Fibroblast of skin of left biceps (primary cell): ENCODE results near the gene GPC3.
"Not testable (repeated sequence)": the region's sequence is repeated elsewhere in the genome, so short reads cannot be mapped to it uniquely, and the experiment has no call there.

Experiments used
- DNase-seq, 2 experiments: peaks; one replicate each; pipeline ENCODE4 v3.0.0-alpha.2; 2013; ENCODE audit warnings: low read depth in 2 of 2

Gene GPC3

GRCh38 chrX:133774807-133775206, 210.6 kb downstream of the GPC3 start:
- no peak for DNase-seq

DNA sequence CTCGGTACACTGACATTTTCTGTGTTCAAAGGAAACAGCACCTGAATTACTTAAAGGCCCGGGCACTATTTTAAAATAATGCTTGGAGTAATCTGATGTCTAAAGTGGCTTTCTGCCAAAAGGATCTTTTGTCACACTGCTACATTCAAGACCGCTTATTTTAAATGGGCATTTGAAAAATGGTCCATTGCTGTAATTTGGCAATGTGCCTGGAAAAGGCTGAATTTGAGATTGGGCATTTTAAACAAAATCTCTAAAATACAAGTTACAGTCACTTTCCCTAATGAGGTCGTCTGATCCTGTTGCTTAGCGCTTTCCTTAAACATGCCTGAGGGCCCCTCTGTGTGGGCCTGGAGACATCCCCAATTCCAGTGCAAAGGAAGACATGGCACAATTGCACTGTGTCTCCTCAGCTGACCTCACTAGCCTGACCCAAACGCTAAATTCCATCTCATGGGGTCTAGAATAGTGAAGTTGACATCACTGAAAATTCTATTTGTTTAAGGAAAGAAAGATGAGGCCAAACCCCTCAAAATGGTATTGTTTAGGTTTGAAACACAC, 214.2 kb downstream of the GPC3 start:
- DNase-seq = no peak

DNA sequence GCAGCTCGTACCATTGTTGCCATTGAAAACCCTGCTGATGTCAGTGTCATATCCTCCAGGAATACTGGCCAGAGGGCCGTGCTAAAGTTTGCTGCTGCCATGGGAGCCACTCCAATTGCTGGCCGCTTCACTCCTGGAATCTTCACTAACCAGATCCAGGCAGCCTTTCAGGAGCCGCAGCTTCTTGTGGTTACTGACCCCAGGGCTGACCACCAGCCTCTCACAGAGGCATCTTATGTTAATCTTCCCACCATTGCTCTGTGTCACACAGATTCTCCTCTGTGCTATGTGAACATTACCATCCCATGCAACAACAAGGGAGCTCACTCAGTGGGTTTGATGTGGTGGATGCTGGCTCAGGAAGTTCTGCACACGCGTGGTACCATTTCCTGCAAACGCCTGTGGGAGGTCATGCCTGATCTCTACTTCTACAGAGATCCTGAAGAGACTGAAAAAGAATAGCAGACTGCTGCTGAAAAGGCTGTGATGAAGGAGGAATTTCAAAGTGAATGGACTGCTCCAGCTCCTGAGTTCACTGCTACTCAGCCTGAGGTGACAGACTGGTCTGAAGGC, 222.3 kb downstream of the GPC3 start:
- DNase-seq = not testable (repeated sequence)

GRCh38 chrX:133754657-133755056, 230.7 kb downstream of the GPC3 start:
- no peak for DNase-seq

GRCh38 chrX:133749951-133750350, 235.4 kb downstream of the GPC3 start:
- no peak for DNase-seq

DNA sequence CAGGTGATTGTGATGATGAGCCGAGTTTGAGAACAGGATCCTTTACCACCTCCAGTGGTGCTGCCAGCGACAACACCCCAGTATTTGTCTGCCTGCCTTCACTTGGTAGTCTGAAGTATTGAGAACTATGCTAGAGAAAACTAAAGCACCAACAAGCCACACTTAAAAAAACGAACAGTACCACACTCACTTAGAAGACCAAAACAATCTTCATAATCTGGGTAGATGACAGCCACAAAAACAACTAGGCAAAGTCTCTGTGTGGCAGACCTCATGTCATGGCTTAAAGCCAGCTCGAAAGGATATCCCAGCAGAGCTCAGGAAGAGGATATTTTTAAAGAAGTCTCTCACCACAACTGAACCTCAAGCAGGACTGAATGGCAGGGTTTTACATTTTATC, 236.0 kb downstream of the GPC3 start:
- DNase-seq = no peak

GRCh38 chrX:133747196-133747595, 238.2 kb downstream of the GPC3 start:
- no peak for DNase-seq

DNA sequence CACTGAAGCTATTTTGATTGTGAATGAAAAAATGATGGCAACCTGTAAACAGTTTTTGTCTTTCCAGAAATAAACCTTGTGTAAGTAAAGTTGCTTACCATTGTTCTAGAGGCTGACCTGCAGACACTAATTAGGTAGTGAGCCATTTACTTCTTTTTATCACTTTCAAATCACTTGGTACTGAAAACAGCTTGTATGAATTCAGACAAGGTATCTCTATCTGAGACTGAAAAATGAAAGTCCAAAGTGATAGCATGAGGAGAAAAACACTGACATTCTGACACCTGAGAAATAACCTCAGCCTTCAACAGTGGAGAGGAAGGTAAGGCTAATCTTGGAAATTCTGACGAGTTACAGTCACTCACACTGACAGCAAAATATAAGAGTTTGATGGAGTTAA, 238.8 kb downstream of the GPC3 start:
- no peak for DNase-seq

DNA sequence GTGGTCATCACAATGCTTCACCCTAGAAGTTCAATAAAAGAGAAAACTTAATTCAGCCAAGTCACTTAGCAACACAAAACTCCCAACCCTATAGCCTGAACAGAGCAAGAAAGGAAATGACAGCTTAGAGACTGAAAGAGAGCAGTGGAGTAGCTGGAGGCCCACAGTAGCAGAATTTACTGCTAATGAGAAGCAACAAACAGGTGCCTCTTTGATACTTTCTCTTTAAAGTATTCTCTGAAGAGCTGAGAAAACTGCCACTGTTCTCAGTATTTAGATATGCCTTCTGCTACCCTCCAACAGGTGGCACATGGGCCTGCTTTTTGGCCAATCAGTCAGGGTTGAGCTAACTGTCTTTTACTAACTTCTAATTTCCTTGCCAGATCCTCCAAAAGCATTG, 240.0 kb downstream of the GPC3 start:
- no peak for DNase-seq

GRCh38 chrX:133742602-133743305, 242.6 kb downstream of the GPC3 start:
- DNase-seq = no peak

DNA sequence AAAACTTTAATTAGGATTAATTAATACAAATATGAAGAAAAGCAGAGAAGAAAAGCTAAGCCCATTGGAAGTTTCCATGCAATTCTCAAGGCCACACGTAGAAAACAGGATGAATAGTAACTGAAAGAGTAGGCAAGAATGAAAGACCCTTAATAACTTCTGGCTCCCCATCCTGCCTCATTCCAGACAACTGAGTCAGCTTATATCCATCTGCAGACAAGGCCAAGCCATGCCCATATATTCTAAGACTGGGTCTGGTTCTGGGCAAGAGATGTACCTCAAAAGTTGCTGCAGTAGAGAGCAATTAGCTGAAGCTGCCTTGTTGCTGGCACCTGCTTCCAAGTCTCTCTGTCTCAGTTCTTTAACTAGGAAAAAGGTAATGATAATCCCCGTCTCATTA, 244.1 kb downstream of the GPC3 start:
- DNase-seq = no peak

DNA sequence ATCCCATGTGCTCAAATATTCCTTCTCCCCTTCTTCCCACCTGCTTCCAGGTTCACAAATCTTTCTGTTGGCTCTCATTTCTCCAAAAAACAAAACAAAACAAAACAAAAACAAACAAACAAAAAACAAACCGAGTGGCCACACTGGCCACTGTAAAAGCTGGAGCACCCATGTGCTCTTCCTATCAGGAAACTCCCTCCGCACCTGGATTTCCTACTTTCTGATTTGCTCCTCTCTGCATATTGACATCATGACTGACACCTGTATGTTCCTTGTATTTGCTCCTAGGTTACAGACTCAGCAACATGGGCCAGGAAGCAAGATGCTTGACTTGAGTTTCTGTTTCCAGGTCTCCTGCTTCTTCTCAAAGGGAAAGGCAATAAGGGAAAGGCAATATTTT, 258.8 kb downstream of the GPC3 start:
- DNase-seq = no peak

GRCh38 chrX:133726211-133726630, 259.2 kb downstream of the GPC3 start:
- DNase-seq = peak; percentile 15 to 20

DNA sequence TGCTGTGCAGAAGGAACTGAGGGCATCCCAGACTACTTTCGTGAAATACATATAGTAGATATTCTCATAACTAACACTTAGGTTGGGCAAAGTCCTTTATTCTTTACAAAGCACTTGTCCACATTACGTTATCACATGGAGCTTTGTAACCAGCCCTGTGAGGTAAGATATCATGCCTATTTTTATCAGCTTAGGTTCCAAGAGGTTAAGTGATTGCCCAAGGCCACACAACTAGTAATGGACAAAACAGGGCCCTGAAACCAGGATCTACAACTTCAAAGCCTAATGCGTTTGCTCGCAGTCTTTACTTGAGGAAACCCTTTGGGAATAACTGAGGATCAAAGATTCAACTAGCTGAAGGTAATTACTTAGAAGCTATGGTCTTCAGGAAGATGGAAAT, 261.5 kb downstream of the GPC3 start:
- DNase-seq = no peak

DNA sequence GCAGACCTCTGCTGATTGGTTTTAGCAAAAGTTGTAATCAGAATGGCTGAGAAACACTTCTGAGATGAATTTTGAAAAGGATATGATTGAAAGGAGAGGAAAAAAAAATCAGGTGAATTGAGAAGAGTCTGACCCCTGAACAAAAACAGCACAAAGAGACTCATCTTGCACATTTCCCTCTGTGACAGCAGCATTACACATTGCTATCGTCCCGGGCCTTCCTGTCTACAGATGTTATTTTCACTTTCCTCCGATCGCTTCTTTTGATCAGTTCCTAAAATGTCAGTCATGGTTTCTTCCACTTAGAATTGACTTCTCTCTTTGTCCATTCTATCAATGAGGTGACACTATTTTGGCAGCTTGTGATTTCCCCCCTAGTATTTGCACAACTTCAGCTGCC, 262.6 kb downstream of the GPC3 start:
- no peak for DNase-seq

DNA sequence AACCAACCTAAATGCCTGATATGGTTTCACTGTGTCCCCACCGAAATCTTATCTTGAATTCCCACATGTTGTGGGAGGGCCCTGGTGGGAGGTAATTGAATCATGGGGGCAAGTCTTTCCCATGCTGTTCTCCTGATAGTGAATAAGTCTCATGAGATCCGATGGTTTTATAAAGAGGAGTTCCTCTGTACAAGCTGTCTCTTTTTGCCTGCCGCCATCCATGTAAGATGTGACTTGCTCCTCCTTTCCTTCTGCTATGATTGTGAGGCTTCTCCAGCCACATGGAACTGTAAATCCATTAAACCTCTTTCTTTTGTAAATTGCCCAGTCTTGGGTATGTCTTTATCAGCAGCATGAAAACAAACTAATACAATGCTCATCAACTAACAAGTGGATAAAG, 265.1 kb downstream of the GPC3 start:
- DNase-seq = not testable (repeated sequence)

- DNase-seq = no peak
Measured at GRCh38 chrX:133715715-133716114, 269.7 kb downstream of the GPC3 start.

DNA sequence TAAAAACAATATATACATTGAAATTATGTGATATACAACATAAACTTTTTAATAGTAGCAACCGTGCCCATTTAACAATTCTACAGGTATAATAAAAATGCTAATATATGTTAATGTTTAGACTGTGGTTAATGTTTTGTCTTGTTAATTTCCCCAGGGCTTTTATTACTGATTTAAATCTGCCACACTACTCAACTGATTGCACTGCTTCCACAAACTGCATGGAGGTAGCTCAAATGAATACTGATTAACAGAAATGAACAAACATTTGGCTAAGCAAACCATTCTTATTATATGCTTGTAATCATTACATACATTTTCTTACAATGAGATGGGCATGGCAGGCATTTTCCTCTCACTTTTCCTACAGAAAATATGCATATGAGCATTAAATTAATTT, 275.9 kb downstream of the GPC3 start:
- DNase-seq = no peak

DNA sequence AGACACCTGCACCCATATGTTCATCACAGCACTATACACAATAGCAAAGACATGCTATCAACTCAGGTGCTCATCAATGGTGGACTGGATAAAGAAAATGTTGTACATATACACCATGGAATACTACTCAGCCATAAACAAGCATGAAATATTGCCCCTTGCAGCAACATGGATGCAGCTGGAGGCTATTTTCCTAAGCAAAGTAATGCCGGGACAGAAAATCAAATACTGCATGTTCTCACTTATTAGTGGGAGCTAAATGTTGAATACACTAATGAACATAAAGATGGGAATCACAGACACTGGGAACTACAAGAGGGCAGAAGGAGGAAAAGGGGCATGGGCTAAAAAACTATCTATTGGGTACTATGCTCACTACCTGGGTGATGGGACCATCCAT, 278.5 kb downstream of the GPC3 start:
- DNase-seq = no peak

DNA sequence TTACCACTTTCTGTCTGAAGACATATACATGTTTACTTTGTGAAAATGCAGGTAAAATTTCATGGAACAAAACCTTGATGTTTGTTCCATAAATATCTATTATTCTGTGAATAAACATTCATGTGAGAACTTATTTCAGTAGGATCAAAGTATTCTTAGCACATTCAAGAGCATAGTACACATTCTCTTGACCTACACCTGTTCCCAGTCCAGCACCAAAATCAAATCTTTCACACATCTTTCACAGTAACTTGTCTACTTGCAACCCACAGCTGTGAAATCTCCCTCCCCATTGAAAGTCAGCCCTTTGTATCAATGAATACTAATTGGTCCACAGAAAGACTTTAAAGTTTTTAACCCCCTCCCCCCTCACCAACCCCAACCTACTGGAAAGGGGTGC, 283.2 kb downstream of the GPC3 start:
- no peak for DNase-seq

GRCh38 chrX:133699023-133699728, 286.2 kb downstream of the GPC3 start:
- DNase-seq = no peak

DNA sequence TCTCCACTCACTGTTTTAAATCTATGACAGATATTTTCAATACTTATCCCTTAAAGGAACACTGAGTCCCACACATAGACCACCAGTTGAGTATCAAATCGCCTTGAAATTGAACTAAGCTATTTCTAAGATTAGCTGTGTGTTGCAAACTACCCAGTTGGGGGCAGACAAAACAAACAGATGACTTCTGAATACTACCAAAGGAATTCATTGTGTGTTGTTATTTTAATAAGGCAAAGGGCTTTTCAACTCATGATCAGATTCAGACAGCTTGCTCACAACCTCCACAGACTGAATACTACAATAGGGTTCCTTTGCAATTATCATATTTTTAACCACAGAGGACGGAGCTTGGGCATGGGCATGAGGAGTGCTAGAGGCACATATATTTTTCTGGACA, 287.1 kb downstream of the GPC3 start:
- no peak for DNase-seq

GRCh38 chrX:133697656-133698055, 287.7 kb downstream of the GPC3 start:
- no peak for DNase-seq
